Mesodermal cell (in vitro differentiated cells): ENCODE data around the gene XDH.

Source experiments
- H3K27ac ChIP-seq: 2 replicates; pipeline ENCODE4 v1.7.0; 2013; ENCODE audit warnings: mild to moderate bottlenecking, low read depth, low read length, moderate library complexity; ENCODE audit not compliant: severe bottlenecking
- H3K36me3 ChIP-seq: 2 replicates; pipeline ENCODE4 v1.7.1; 2013; ENCODE audit warnings: mild to moderate bottlenecking, low read length, moderate library complexity; ENCODE audit not compliant: control insufficient read depth, insufficient read depth
- H3K4me1 ChIP-seq: one replicate; pipeline ENCODE4 v1.7.1; 2013; ENCODE audit warnings: mild to moderate bottlenecking, low read length; ENCODE audit not compliant: insufficient read depth, control insufficient read depth, poor library complexity, severe bottlenecking
- H3K4me3 ChIP-seq: 2 replicates; pipeline ENCODE4 v1.7.0; 2013; ENCODE audit warnings: low read length, control low read depth, mild to moderate bottlenecking; ENCODE audit not compliant: insufficient read depth, poor library complexity, severe bottlenecking; ENCODE audit errors: extremely low read depth
- H3K9me3 ChIP-seq: 2 replicates; pipeline ENCODE4 v1.7.1; 2013; ENCODE audit warnings: mild to moderate bottlenecking, low read length, moderate library complexity; ENCODE audit not compliant: control insufficient read depth
- WGBS, 2 experiments: methylation state at CpG; one replicate each; pipeline ENCODE4 v1.1.5; 2013; ENCODE audit warnings: missing lambda C conversion rate in 2 of 2; ENCODE audit not compliant: insufficient coverage in 2 of 2; 5-methylcytosine and 5-hydroxymethylcytosine counted together

Gene XDH

GRCh38 chr2:31332521-31332920, 82.0 kb downstream of the XDH start:
- no peaks in the 10 kb centered on the region for H3K36me3 ChIP-seq
- no peak overlapping the region for H3K4me3 ChIP-seq
- H3K27ac ChIP-seq: no peak overlapping the region
- no peaks in the 10 kb centered on the region for H3K9me3 ChIP-seq
- H3K4me1 ChIP-seq: peaks cover 10% of the 10 kb centered on the region
- WGBS, 2 experiments: 85 to 87% methylated on average over 4 to 5 of the region's 5 CpGs

DNA sequence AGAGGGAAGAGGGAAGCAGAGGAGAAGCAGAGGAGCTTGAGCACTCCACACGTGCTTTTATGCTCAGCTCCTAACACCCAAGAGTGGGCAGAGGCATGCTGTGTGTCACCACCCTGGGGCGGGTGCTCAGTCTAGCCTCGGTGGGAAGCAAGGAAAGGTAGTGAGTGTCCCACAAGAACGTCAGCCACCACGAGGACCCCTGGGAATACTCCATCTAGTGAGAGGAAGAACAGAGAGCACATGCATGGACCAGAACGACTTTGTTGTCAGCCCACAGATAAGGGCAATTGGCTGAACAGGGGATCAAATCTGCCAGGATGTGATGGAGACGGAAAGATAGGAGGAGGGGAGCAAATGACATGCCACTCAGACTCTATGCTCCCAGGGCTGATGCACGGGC, 83.4 kb downstream of the XDH start:
- 84 to 88% methylated on average over 5 to 7 of the region's 8 CpGs for WGBS, 2 experiments
- Histone ChIP-seq H3K4me3 (no peak overlapping the region), H3K9me3 (no peaks in the 10 kb centered on the region), H3K4me1 (peaks cover 8% of the 10 kb centered on the region), H3K27ac (no peak overlapping the region), H3K36me3 (no peaks in the 10 kb centered on the region)

DNA sequence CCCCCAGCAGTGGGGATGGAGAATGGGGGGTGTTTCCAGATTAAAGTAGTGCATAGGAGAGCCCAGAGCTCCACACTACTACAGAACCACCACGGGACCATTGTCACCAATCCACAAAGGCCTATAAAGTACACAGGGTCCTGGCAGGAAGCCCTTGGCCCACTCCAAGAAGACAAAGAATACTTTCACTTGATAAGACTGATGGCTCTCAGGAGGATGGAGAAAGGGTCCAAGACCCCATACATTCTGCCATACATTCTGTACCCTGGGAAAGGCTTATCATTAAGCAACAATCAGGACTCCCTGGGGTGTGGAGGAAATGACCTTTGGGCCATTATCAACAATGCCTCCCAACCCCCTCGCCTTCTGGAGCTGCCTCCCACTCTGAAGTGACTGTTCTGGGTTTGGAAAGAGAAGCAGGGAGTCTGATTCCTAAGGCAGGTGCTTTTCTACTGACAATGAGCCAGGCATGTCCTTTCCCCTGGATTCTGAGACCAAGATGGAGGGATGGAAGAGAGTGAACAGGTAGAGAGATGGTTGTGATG, 85.4 kb downstream of the XDH start:
- Histone ChIP-seq H3K4me1 (no peaks in the 10 kb centered on the region), H3K27ac (no peak overlapping the region), H3K36me3 (no peaks in the 10 kb centered on the region), H3K9me3 (no peaks in the 10 kb centered on the region), H3K4me3 (no peak overlapping the region)
- 67% methylated on average over 1 of the region's 2 CpGs; no CpG with 5 or more reads in 1 of the 2 experiments for WGBS, 2 experiments

- Histone ChIP-seq H3K27ac (no peak overlapping the region), H3K4me1 (no peaks in the 10 kb centered on the region), H3K36me3 (no peaks in the 10 kb centered on the region), H3K4me3 (no peak overlapping the region), H3K9me3 (no peaks in the 10 kb centered on the region)
Observed at GRCh38 chr2:31328026-31328425, 86.5 kb downstream of the XDH start.

DNA sequence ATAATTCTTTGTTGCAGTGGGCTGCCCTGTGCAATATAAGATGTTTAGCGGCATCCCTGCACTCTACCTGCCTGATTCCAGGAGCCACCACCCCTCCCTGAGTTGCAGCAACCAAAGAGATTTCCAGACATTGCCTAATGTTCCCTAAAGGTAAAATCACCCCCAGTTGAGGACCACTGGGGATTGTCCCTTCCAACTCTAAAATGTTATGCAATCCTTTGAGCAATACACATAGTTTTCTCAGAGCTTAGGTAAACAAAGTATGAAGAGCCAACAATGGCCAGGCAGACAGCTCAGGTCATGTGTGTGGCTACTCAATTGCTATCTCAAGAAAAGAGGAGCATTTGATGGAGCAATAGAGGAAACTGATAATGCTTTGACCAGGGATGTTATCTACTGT, 87.0 kb downstream of the XDH start:
- Histone ChIP-seq H3K4me3 (no peak overlapping the region), H3K9me3 (no peaks in the 10 kb centered on the region), H3K36me3 (no peaks in the 10 kb centered on the region), H3K27ac (no peak overlapping the region), H3K4me1 (no peaks in the 10 kb centered on the region)
- WGBS, 2 experiments: 83% methylated on average over 1 of the region's 1 CpG; no CpG with 5 or more reads in 1 of the 2 experiments

- no peak overlapping the region for H3K27ac ChIP-seq
- no peaks in the 10 kb centered on the region for H3K9me3 ChIP-seq
- peaks cover 4% of the 10 kb centered on the region for H3K4me1 ChIP-seq
- 88% methylated on average over 1 of the region's 5 CpGs; no CpG with 5 or more reads in 1 of the 2 experiments for WGBS, 2 experiments
- H3K4me3 ChIP-seq: no peak overlapping the region
- H3K36me3 ChIP-seq: no peaks in the 10 kb centered on the region
Observed at GRCh38 chr2:31324016-31324633, 90.4 kb downstream of the XDH start.

DNA sequence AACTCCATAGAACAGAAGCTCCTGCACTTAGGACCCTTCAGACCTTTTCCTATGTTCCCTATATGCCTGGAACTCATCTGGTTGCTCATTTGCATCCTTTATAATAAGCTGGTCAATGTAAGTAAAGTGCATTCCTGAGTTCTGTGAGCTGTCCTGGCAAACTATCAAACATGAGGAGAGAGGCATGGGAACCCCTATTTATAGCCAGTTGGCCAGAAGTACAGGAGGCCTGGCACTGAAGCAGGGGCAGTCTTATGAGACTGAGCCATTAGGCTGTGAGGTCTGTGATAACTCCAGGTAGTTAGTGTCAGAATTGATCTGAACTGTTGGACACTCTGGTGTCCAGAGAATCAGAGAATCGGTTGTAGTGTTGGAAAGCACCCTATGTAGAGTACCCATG, 92.2 kb downstream of the XDH start:
- H3K36me3 ChIP-seq: no peaks in the 10 kb centered on the region
- H3K27ac ChIP-seq: no peak overlapping the region
- no peak overlapping the region for H3K4me3 ChIP-seq
- peaks cover 7% of the 10 kb centered on the region for H3K4me1 ChIP-seq
- H3K9me3 ChIP-seq: no peaks in the 10 kb centered on the region
- 83 to 100% methylated on average over 1 of the region's 1 CpG for WGBS, 2 experiments

GRCh38 chr2:31319406-31320175, 95.0 kb downstream of the XDH start:
- Histone ChIP-seq H3K27ac (no peak overlapping the region), H3K4me1 (peaks cover 7% of the 10 kb centered on the region), H3K4me3 (no peak overlapping the region), H3K9me3 (no peaks in the 10 kb centered on the region), H3K36me3 (no peaks in the 10 kb centered on the region)
- WGBS, 2 experiments: 93 to 98% methylated on average over 4 to 5 of the region's 6 CpGs

GRCh38 chr2:31318361-31319336, 95.9 kb downstream of the XDH start:
- Histone ChIP-seq H3K9me3 (no peaks in the 10 kb centered on the region), H3K4me3 (no peak overlapping the region), H3K4me1 (peaks cover 7% of the 10 kb centered on the region), H3K27ac (no peak overlapping the region), H3K36me3 (no peaks in the 10 kb centered on the region)
- 78 to 93% methylated on average over 5 to 8 of the region's 11 CpGs for WGBS, 2 experiments

- WGBS, 2 experiments: 50 to 67% methylated on average over 2 to 3 of the region's 3 CpGs
- Histone ChIP-seq H3K4me3 (no peak overlapping the region), H3K9me3 (no peaks in the 10 kb centered on the region), H3K4me1 (peaks cover 7% of the 10 kb centered on the region), H3K36me3 (no peaks in the 10 kb centered on the region), H3K27ac (no peak overlapping the region)
Observed at GRCh38 chr2:31317396-31317795, 97.1 kb downstream of the XDH start.
